ENCODE data around the gene ST14. TPM values are rescaled to one million over a fixed set of nuclear protein-coding genes. Genes with fewer than 3 reads are reported as not detected.
"Not testable (repeated sequence)": the region's sequence is repeated elsewhere in the genome, so short reads cannot be mapped to it uniquely, and the experiment has no call there.

ST14 gene
- total and polyA plus RNA-seq, 8 donors, result 37.5 to 101 (median 48.5) TPM

GRCh38 chr11:130191896-130192295 is 32.3 kb downstream of the ST14 start:
- TF ChIP-seq, protein P1, sequence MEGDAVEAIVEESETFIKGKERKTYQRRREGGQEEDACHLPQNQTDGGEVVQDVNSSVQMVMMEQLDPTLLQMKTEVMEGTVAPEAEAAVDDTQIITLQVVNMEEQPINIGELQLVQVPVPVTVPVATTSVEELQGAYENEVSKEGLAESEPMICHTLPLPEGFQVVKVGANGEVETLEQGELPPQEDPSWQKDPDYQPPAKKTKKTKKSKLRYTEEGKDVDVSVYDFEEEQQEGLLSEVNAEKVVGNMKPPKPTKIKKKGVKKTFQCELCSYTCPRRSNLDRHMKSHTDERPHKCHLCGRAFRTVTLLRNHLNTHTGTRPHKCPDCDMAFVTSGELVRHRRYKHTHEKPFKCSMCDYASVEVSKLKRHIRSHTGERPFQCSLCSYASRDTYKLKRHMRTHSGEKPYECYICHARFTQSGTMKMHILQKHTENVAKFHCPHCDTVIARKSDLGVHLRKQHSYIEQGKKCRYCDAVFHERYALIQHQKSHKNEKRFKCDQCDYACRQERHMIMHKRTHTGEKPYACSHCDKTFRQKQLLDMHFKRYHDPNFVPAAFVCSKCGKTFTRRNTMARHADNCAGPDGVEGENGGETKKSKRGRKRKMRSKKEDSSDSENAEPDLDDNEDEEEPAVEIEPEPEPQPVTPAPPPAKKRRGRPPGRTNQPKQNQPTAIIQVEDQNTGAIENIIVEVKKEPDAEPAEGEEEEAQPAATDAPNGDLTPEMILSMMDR (IDR thresholded peaks at IDR 0.05), result no peak
- no peak for DNase-seq
- no peak for FAIRE-seq
- H3K4me3 ChIP-seq, result no peak overlapping the region
- no peaks in the 10 kb centered on the region for H3K9me3 ChIP-seq
- no peak for ATAC-seq
- 90 to 94% methylated on average over 14 of the region's 14 CpGs for WGBS, 2 donors
- H3K36me3 ChIP-seq, result peaks cover 0 to 22% (median 14%) of the 10 kb centered on the region in 3 donors
- no peaks in the 10 kb centered on the region for H3K27me3 ChIP-seq
- H3K27ac ChIP-seq, result no peak overlapping the region
- intact Hi-C loops (cut with DNase I), result no loop called here
- H3K4me1 ChIP-seq, result peaks cover 0 to 6% (median 5%) of the 10 kb centered on the region in 3 donors

DNA sequence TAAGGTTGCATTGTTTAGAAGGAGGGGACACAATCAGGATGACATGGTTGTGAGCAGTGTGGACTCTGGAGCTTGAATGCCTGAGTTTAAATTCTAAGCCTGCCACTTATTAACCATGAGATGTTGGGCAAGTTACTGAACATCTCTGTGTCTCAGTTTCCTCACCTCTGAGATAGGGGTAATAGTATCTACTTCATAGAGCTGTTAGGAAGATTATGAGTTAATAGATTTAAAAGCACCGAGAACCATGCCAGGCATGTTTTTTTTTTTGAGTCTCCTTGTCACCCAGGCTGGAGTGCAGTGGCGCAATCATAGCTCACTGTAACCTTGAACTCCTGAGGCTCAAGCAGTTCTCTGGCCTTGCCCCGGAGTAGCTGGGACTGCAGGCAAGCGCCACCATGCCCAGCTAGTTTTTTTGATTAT is 33.3 kb downstream of the ST14 start:
- H3K36me3 ChIP-seq, result peaks cover 0 to 31% (median 23%) of the 10 kb centered on the region in 3 donors
- WGBS, 2 donors, result 10% methylated on average over 4 of the region's 4 CpGs
- H3K9me3 ChIP-seq, result no peaks in the 10 kb centered on the region
- no peak overlapping the region for H3K4me3 ChIP-seq
- no peaks in the 10 kb centered on the region for H3K27me3 ChIP-seq
- DNase-seq (peak in 1 of 6 donors; percentile 48), FAIRE-seq (no peak), ATAC-seq (peak; percentile 20 to 78 (median 61))
- H3K4me1 ChIP-seq, result peaks cover 0 to 6% (median 5%) of the 10 kb centered on the region in 3 donors
- TF ChIP-seq, protein P1 (IDR thresholded peaks at IDR 0.05), result no peak
- intact Hi-C loops (cut with DNase I), result no loop called here
- H3K27ac ChIP-seq, result no peak overlapping the region

DNA sequence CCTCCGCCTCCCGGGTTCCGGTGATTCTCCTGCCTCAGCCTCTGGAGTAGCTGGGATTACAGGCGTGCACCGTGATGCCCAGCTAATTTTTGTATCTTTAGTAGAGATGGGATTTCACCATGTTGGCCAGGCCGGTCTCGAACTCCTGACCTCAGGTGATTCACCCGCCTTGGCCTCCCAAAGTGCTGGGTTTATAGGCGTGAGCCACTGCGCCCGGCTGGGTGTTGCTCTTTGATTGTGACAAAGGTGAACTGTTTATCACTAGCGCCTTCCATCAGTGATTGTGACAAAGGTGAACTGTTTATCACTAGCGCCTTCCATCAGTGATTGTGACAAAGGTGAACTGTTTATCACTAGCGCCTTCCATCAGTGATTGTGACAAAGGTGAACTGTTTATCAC is 34.0 kb downstream of the ST14 start:
- H3K4me1 ChIP-seq; ATAC-seq; H3K9me3 ChIP-seq; H3K27me3 ChIP-seq; H3K27ac ChIP-seq; DNase-seq; H3K4me3 ChIP-seq; intact Hi-C loops (cut with DNase I): not testable (repeated sequence)
- peak; percentile 96 for FAIRE-seq
- WGBS, 2 donors, result 89 to 92% methylated on average over 14 of the region's 14 CpGs
- peaks cover 0 to 38% (median 25%) of the 10 kb centered on the region in 3 donors for H3K36me3 ChIP-seq

DNA sequence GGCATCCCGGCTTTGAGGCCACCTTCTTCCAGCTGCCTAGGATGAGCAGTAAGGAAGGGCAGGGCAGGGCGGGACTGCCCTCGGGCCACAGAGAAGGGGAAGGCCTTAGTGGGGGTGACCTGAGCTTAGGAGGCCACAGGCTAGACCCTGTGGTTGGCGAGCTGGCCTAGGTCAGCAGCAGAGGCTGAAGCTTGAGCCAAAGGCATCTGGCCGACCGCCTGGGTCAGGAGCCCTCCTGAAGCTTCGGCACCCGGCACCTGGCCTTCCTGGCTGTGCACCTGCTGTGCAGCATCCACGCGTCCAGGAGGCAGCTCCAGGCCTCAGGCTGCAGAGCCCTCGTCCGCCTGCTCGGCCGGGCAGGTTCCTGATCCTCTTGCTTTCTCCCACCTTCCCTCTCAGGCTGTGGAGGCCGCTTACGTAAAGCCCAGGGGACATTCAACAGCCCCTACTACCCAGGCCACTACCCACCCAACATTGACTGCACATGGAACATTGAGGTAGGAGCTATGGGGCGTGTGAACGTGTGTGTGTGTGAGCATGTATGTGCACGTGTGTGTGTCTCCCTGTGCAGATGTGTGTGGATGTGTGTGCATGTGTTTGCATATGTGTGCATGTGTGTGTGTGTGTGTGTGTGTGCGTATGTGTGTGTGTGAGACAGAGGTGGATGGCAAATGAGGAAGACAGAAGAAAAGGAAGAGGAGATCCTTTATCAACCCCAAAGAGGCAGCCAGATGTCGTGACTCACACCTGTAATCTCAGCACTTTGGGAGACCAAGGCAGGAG is 34.9 kb downstream of the ST14 start:
- Histone ChIP-seq H3K4me3 (no peak overlapping the region), H3K27ac (no peak overlapping the region), H3K4me1 (peaks cover 0 to 6% (median 5%) of the 10 kb centered on the region in 3 donors), H3K36me3 (peaks cover 0 to 47% (median 25%) of the 10 kb centered on the region in 3 donors), H3K9me3 (no peaks in the 10 kb centered on the region), H3K27me3 (no peaks in the 10 kb centered on the region)
- FAIRE-seq (no peak), ATAC-seq (no peak), DNase-seq (no peak)
- intact Hi-C loops (cut with DNase I), result no loop called here
- TF ChIP-seq, protein P1 (IDR thresholded peaks at IDR 0.05), result no peak
- 93 to 94% methylated on average over 19 to 21 of the region's 21 CpGs for WGBS, 2 donors

DNA sequence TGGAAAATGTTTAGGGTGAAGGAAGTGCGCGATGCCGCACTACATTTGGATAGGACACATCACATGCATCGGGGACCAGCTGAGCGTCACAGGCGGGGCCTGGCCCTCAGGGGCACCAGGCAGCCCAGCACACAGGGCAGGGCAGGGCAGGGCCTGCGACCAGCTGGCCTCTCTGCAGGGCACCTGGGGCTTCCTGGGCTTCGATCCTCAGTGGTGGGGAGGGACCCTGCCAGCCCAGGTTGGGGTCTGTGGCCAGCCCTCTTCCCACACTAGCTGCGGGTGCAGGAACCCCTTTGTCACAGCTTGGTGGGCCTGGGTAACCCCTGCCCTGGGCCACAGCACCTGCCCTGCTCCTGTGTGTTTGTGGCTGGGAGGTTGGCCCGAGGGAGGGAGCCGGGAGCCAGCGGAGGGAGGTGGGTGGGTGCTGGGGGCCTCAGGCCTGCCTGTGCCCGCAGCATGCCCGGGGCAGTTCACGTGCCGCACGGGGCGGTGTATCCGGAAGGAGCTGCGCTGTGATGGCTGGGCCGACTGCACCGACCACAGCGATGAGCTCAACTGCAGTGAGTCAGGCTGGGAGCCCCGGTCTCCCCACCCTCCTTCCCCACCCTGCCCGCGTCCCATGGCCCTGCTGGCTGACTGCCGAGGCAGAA is 37.9 kb downstream of the ST14 start:
- Histone ChIP-seq H3K36me3 (peaks cover 0 to 70% (median 37%) of the 10 kb centered on the region in 3 donors), H3K27ac (no peak overlapping the region), H3K4me1 (peaks cover 0 to 6% (median 5%) of the 10 kb centered on the region in 3 donors), H3K27me3 (no peaks in the 10 kb centered on the region), H3K4me3 (no peak overlapping the region), H3K9me3 (no peaks in the 10 kb centered on the region)
- intact Hi-C loops (cut with DNase I), result no loop called here
- FAIRE-seq (no peak), DNase-seq (peak in 1 of 6 donors; percentile 77), ATAC-seq (no peak)
- TF ChIP-seq, protein P1 (IDR thresholded peaks at IDR 0.05), result no peak
- WGBS, 2 donors, result 93 to 94% methylated on average over 25 to 27 of the region's 27 CpGs
